Prostate gland (tissue), 2 donors: ENCODE measurements around the gene WDR83.
A peak's percentile ranks its signal among the peaks of the same experiment; 100 is the strongest.

ENCODE experiments used
- POLR2AphosphoS5 ChIP-seq: sonication (generic); formaldehyde crosslinking; IDR thresholded peaks from one replicate; pipeline ENCODE4 v1.6.1; 2017; ENCODE audit warnings: antibody characterized with exemption
- TF ChIP-seq, protein P1 (sequence below), 4 experiments: fragments of 200-600 bp in 2 of 4; fragments of 450-650 bp in 2 of 4; sonication (generic) in 2 of 4; IDR thresholded peaks; 1 replicate in 3 of 4; 2 replicates in 1 of 4; pipeline ENCODE4 v1.5.1; 2016 to 2019; ENCODE audit warnings: antibody characterized with exemption in 4 of 4, mild to moderate bottlenecking in 2 of 4, moderate library complexity in 2 of 4

DNA sequence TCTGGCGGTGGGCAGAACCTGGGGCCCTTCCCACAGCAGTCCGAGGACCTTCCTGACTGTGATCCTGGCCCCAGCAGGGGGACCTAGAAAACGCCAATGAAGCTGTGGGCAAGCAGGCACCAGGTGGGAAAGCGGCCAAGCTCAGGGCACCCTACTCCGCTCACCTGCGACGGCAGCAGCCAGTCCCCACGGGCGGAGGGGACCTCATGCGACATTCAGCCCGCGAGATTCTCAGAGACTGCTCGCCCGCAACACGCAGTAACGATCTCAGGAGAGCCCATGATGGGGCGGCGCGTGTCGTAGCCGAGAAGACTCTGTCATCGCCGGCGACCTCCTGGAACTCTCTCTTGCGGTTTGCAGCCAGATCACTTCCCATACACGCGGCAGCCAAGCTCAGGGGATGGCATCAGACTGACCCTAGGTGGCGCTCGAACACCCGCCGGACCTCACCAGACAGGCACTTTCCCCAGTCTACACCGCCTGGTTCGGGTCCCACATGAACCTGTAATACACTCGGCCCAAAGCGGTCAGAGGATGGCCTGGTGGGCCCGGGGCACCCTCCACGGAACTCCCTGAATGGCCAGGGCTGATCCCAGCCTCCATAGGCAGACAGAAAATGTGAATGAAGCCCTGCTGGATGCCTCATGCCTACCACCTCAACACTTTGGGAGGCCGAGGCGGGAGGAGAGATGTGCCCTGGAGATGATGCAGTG, 26.6 kb upstream of the WDR83 start:
- TF ChIP-seq, protein P1, sequence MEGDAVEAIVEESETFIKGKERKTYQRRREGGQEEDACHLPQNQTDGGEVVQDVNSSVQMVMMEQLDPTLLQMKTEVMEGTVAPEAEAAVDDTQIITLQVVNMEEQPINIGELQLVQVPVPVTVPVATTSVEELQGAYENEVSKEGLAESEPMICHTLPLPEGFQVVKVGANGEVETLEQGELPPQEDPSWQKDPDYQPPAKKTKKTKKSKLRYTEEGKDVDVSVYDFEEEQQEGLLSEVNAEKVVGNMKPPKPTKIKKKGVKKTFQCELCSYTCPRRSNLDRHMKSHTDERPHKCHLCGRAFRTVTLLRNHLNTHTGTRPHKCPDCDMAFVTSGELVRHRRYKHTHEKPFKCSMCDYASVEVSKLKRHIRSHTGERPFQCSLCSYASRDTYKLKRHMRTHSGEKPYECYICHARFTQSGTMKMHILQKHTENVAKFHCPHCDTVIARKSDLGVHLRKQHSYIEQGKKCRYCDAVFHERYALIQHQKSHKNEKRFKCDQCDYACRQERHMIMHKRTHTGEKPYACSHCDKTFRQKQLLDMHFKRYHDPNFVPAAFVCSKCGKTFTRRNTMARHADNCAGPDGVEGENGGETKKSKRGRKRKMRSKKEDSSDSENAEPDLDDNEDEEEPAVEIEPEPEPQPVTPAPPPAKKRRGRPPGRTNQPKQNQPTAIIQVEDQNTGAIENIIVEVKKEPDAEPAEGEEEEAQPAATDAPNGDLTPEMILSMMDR (IDR thresholded peaks at IDR 0.05): peak; percentile 20 to 74 (median 42)
- peak; percentile 22 for TF ChIP-seq POLR2AphosphoS5
